ENCODE measurements around the gene SEMG1. TPM values are rescaled to one million over a fixed set of nuclear protein-coding genes. Genes with fewer than 3 reads are reported as not detected.

Gene SEMG1
- total RNA-seq, 4 donors from 2014 or later = not detected

DNA sequence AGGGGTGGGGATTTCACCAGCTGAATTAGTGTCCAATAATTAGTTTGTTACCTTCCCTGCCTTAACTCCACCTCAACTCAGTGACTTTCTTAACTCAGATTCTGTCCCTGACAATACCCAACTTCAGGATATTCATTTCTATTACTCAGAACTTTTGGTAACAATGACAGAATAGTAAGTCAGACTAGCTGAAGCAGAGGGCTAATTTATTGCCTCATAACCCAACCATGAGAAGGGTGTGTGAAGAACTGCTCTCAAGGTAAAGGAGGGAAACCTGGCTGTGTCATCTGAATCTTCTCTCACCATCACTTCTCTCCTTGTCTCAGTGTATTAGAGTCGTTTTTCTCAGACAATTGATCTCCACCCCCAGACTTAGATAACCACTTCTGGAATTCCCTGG, 33.3 kb upstream of the SEMG1 start:
- peaks cover 0 to 11% (median 0%) of the 10 kb centered on the region in 4 donors for H3K27me3 ChIP-seq
- no peak for DNase-seq (ENCODE audit: extremely low spot score)
- H3K27ac ChIP-seq (replicated peaks in 1 of 4) = no peak overlapping the region
- no peaks in the 10 kb centered on the region for H3K36me3 ChIP-seq
- WGBS = 21% methylated on average over 1 of the region's 1 CpG
- no peak overlapping the region for H3K4me3 ChIP-seq
- H3K9me3 ChIP-seq = peaks cover 0 to 13% (median 4%) of the 10 kb centered on the region in 4 donors
- no peaks in the 10 kb centered on the region for H3K4me1 ChIP-seq
- intact Hi-C loops (cut with DNase I) = no loop called here
- no peak for TF ChIP-seq POLR2A (IDR thresholded peaks at IDR 0.05; ENCODE audit: low read depth)
- TF ChIP-seq, protein P1, sequence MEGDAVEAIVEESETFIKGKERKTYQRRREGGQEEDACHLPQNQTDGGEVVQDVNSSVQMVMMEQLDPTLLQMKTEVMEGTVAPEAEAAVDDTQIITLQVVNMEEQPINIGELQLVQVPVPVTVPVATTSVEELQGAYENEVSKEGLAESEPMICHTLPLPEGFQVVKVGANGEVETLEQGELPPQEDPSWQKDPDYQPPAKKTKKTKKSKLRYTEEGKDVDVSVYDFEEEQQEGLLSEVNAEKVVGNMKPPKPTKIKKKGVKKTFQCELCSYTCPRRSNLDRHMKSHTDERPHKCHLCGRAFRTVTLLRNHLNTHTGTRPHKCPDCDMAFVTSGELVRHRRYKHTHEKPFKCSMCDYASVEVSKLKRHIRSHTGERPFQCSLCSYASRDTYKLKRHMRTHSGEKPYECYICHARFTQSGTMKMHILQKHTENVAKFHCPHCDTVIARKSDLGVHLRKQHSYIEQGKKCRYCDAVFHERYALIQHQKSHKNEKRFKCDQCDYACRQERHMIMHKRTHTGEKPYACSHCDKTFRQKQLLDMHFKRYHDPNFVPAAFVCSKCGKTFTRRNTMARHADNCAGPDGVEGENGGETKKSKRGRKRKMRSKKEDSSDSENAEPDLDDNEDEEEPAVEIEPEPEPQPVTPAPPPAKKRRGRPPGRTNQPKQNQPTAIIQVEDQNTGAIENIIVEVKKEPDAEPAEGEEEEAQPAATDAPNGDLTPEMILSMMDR (IDR thresholded peaks at IDR 0.05) = no peak
- no peak for TF ChIP-seq POLR2AphosphoS5 (IDR thresholded peaks at IDR 0.05)
- no peak for TF ChIP-seq EP300 (IDR thresholded peaks at IDR 0.05)

DNA sequence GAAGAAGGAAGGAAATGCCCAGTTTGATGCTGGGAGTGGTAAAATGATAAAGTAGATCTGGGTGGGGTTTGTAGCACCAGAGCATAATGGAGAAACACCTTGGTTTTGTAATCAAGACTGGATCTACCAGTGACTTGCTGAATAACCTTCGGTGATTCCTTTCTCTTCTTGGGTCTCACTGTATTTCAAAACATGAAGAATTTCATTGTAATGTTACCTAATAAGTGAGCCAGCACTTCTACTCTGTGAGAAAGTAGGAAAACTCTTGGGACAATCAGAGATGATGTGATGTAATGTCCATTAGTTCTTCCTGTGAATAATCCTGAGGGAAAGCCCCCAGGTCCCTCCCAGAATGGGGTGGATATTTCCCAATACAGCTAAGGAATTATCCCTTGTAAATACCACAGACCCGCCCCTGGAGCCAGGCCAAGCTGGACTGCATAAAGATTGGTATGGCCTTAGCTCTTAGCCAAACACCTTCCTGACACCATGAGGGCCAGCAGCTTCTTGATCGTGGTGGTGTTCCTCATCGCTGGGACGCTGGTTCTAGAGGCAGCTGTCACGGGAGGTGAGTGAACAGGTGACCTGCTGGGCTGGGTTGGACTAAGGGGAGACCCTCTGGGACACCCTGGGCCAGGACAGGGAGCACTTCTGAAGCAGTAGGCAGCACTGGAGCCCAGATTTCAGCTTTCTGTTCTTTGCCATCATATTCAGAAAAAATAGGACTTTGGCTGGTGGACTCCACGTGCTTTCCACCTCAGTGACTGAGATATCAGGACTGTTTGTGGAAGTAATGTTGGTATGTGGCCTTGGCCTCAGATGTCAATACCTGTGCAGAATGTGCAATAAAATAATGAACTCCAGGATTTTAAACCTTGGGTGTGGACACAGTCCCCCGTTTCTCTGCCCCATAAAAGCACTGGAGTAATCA, 32.1 kb upstream of the SEMG1 start, which contains the start of gene PI3:
Gene PI3 (plus strand): TSS at position 469 of the 931 bp plus-strand sequence. CDS start 21 bp downstream, at position 490.
- Histone ChIP-seq H3K4me1 (no peaks in the 10 kb centered on the region), H3K36me3 (no peaks in the 10 kb centered on the region), H3K9me3 (peaks cover 0 to 1% (median 0%) of the 10 kb centered on the region in 4 donors), H3K4me3 (no peak within 1 kb of the TSS), H3K27me3 (peaks cover 0 to 11% (median 0%) of the 10 kb centered on the region in 4 donors), H3K27ac (replicated peaks in 1 of 4) (no peak within 1 kb of the TSS)
- no peak for DNase-seq (ENCODE audit: extremely low spot score)
- intact Hi-C loops (cut with DNase I) = no loop called here
- 95% methylated on average over 4 of the region's 8 CpGs for WGBS
- TF ChIP-seq, protein P1 (IDR thresholded peaks at IDR 0.05) = no peak
- TF ChIP-seq POLR2AphosphoS5 (IDR thresholded peaks at IDR 0.05) (no peak), POLR2A (IDR thresholded peaks at IDR 0.05; ENCODE audit: low read depth) (no peak), EP300 (IDR thresholded peaks at IDR 0.05) (no peak)

DNA sequence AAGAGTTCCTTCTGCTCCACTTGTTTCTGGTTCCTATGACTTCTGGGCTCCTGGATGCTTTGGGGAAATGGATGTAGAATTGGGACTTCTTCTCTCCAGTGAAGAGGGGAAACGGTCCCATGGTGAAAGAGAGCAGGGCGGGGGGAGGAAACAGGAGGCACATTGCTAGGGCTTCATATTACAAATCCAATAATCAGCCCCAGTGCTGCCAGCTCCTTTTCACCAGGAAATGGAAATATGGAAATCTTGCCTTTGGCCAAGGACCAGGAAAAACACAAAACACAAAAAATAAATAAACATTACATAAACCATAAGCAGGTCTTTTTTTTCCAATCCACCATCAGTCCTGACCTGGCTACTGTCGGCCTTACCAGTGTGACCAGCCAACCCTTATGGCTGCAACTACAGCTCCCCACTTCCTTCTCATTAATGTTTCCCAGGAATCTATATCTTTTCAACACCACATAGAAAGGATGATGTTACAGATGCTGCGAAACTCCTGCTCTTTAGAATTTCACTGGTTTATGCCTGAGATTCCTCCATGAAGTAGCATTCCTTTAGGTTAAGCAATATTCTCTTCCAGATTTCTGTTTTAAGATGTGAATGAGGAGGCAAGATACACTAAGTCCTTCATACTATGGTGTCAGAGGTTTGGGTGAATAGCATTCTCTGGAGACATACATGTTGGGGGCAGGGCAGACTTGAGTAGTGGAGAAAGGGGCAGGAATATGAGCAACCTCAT, 30.1 kb upstream of the SEMG1 start:
- WGBS = 79% methylated on average over 4 of the region's 4 CpGs
- no peaks in the 10 kb centered on the region for H3K9me3 ChIP-seq
- no peak overlapping the region for H3K27ac ChIP-seq (replicated peaks in 1 of 4)
- intact Hi-C loops (cut with DNase I) = no loop called here
- DNase-seq (ENCODE audit: extremely low spot score) = no peak
- TF ChIP-seq, protein P1 (IDR thresholded peaks at IDR 0.05) = no peak
- TF ChIP-seq POLR2AphosphoS5 (IDR thresholded peaks at IDR 0.05) (no peak), POLR2A (IDR thresholded peaks at IDR 0.05; ENCODE audit: low read depth) (no peak), EP300 (IDR thresholded peaks at IDR 0.05) (no peak)
- H3K4me1 ChIP-seq = no peaks in the 10 kb centered on the region
- H3K4me3 ChIP-seq = no peak overlapping the region
- no peaks in the 10 kb centered on the region for H3K36me3 ChIP-seq
- peaks cover 0 to 11% (median 0%) of the 10 kb centered on the region in 4 donors for H3K27me3 ChIP-seq

DNA sequence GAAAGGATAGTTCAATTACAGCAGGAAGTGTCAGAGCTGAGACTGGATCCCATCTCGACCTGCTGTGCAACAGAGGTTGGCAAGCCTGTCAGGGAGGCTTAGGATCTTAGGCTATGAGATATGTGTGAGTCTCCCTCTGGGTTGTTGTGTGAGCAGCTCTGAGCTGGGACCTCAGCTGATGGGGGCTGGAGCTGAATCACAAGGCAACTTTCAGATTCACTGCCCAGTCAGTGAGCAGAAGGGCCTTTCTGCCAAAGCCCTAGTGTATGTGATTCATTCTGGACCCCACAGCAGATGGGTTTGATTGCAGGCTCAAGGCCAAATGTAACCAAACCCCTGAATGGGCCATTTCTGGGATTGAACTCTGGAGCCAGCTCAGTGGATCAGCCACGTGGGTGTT, 27.7 kb upstream of the SEMG1 start:
- peaks cover 0 to 11% (median 0%) of the 10 kb centered on the region in 4 donors for H3K27me3 ChIP-seq
- no peak for DNase-seq (ENCODE audit: extremely low spot score)
- H3K27ac ChIP-seq (replicated peaks in 1 of 4) = no peak overlapping the region
- 80% methylated on average over 1 of the region's 2 CpGs for WGBS
- intact Hi-C loops (cut with DNase I) = no loop called here
- no peaks in the 10 kb centered on the region for H3K4me1 ChIP-seq
- H3K36me3 ChIP-seq = no peaks in the 10 kb centered on the region
- no peak overlapping the region for H3K4me3 ChIP-seq
- H3K9me3 ChIP-seq = no peaks in the 10 kb centered on the region
- no peak for TF ChIP-seq POLR2A (IDR thresholded peaks at IDR 0.05; ENCODE audit: low read depth)
- TF ChIP-seq, protein P1 (IDR thresholded peaks at IDR 0.05) = no peak
- TF ChIP-seq POLR2AphosphoS5 (IDR thresholded peaks at IDR 0.05) = no peak
- TF ChIP-seq EP300 (IDR thresholded peaks at IDR 0.05) = no peak
